HG02610 (cell line): ENCODE data around the gene POLR3E.
A peak's percentile ranks its signal among the peaks of the same experiment; 100 is the strongest.
"Not testable (repeated sequence)": the region's sequence is repeated elsewhere in the genome, so short reads cannot be mapped to it uniquely, and the experiment has no call there.

Experiments used
- ATAC-seq: cut with Tn5 transposase; IDR thresholded peaks from one replicate; pipeline ENCODE4 v1.9.1; 2021; ENCODE audit warnings: mild to moderate bottlenecking, moderate library complexity; ENCODE audit not compliant: unreplicated experiment

POLR3E gene

GRCh38 chr16:22359679-22360078 is 62.5 kb downstream of the POLR3E start:
- ATAC-seq: no peak

GRCh38 chr16:22360963-22361659 is 63.9 kb downstream of the POLR3E start:
- no peak for ATAC-seq

- ATAC-seq: no peak
Observed at GRCh38 chr16:22364241-22364640, 67.0 kb downstream of the POLR3E start.

- ATAC-seq: no peak
Observed at GRCh38 chr16:22366371-22366770, 69.2 kb downstream of the POLR3E start.

GRCh38 chr16:22366889-22367288 is 69.7 kb downstream of the POLR3E start:
- ATAC-seq: no peak

GRCh38 chr16:22368200-22368826 is 71.1 kb downstream of the POLR3E start:
- not testable (repeated sequence) for ATAC-seq

GRCh38 chr16:22369221-22369811 is 72.1 kb downstream of the POLR3E start:
- no peak for ATAC-seq

GRCh38 chr16:22370038-22370820 is 73.0 kb downstream of the POLR3E start:
- no peak for ATAC-seq

- no peak for ATAC-seq
Observed at GRCh38 chr16:22372882-22373661, 75.9 kb downstream of the POLR3E start.

- ATAC-seq: peak; percentile 17
Observed at GRCh38 chr16:22373662-22374310, 76.6 kb downstream of the POLR3E start.

GRCh38 chr16:22374311-22375116 is 77.3 kb downstream of the POLR3E start, which contains the start of gene CDR2:
CDR2 (minus strand) TSS chr16:22374619; CDS start chr16:22374309, 310 bp downstream.
- ATAC-seq: peak; percentile 95

GRCh38 chr16:22375117-22375962 is 78.1 kb downstream of the POLR3E start:
- no peak for ATAC-seq

- ATAC-seq: no peak
Observed at GRCh38 chr16:22375963-22376640, 78.9 kb downstream of the POLR3E start.

- ATAC-seq: no peak
Observed at GRCh38 chr16:22379656-22380055, 82.4 kb downstream of the POLR3E start.

GRCh38 chr16:22380529-22380928 is 83.3 kb downstream of the POLR3E start:
- ATAC-seq: no peak

- no peak for ATAC-seq
Observed at GRCh38 chr16:22381392-22381791, 84.2 kb downstream of the POLR3E start.

GRCh38 chr16:22383827-22384226 is 86.6 kb downstream of the POLR3E start:
- ATAC-seq: no peak
